HG03064 (cell line): ENCODE data around the gene MAN1B1.
"Not testable (repeated sequence)": the region's sequence is repeated elsewhere in the genome, so short reads cannot be mapped to it uniquely, and the experiment has no call there.

ENCODE experiments used
- ATAC-seq: cut with Tn5 transposase; IDR thresholded peaks from one replicate; pipeline ENCODE4 v1.9.1; 2021; ENCODE audit warnings: low read depth; ENCODE audit not compliant: unreplicated experiment

Gene MAN1B1

GRCh38 chr9:137109250-137110146 is 22.7 kb downstream of the MAN1B1 start:
- no peak for ATAC-seq

GRCh38 chr9:137110147-137110910 is 23.5 kb downstream of the MAN1B1 start:
- no peak for ATAC-seq

GRCh38 chr9:137110911-137111787 is 24.4 kb downstream of the MAN1B1 start:
- ATAC-seq = no peak

- no peak for ATAC-seq
Measured at GRCh38 chr9:137111788-137112563, 25.2 kb downstream of the MAN1B1 start.

- no peak for ATAC-seq
Measured at GRCh38 chr9:137112564-137113384, 26.0 kb downstream of the MAN1B1 start.

- no peak for ATAC-seq
Measured at GRCh38 chr9:137113385-137114159, 26.8 kb downstream of the MAN1B1 start.

- ATAC-seq = peak; percentile 25
Measured at GRCh38 chr9:137114220-137114612, 27.4 kb downstream of the MAN1B1 start.

GRCh38 chr9:137114613-137115393 is 28.0 kb downstream of the MAN1B1 start, which contains the start of gene DPP7:
DPP7 (minus strand) TSS chr9:137114733; CDS start chr9:137114713, 20 bp downstream.
- ATAC-seq = peak; percentile 58

GRCh38 chr9:137115394-137116026 is 28.7 kb downstream of the MAN1B1 start:
- ATAC-seq = no peak

- no peak for ATAC-seq
Measured at GRCh38 chr9:137116027-137116507, 29.3 kb downstream of the MAN1B1 start.

GRCh38 chr9:137116728-137117127 is 29.9 kb downstream of the MAN1B1 start:
- no peak for ATAC-seq

- no peak for ATAC-seq
Measured at GRCh38 chr9:137117269-137117731, 30.5 kb downstream of the MAN1B1 start.

- not testable (repeated sequence) for ATAC-seq
Measured at GRCh38 chr9:137118092-137118603, 31.4 kb downstream of the MAN1B1 start.

GRCh38 chr9:137121927-137122795 is 35.4 kb downstream of the MAN1B1 start:
- not testable (repeated sequence) for ATAC-seq

- not testable (repeated sequence) for ATAC-seq
Measured at GRCh38 chr9:137122796-137123467, 36.1 kb downstream of the MAN1B1 start.
